Hematopoietic multipotent progenitor cell treated with erythropoietin and hydrocortisone succinate and interleukin-3 and kit ligand, for 6 days (in vitro differentiated cells): Measurements from ENCODE around the gene SSR1.
A peak's percentile ranks its signal among the peaks of the same experiment; 100 is the strongest.
"Not testable (repeated sequence)": the region's sequence is repeated elsewhere in the genome, so short reads cannot be mapped to it uniquely, and the experiment has no call there.

Experiments used
- DNase-seq: peaks from one replicate; pipeline ENCODE4 v3.0.0-alpha.2; 2015

SSR1 gene

DNA sequence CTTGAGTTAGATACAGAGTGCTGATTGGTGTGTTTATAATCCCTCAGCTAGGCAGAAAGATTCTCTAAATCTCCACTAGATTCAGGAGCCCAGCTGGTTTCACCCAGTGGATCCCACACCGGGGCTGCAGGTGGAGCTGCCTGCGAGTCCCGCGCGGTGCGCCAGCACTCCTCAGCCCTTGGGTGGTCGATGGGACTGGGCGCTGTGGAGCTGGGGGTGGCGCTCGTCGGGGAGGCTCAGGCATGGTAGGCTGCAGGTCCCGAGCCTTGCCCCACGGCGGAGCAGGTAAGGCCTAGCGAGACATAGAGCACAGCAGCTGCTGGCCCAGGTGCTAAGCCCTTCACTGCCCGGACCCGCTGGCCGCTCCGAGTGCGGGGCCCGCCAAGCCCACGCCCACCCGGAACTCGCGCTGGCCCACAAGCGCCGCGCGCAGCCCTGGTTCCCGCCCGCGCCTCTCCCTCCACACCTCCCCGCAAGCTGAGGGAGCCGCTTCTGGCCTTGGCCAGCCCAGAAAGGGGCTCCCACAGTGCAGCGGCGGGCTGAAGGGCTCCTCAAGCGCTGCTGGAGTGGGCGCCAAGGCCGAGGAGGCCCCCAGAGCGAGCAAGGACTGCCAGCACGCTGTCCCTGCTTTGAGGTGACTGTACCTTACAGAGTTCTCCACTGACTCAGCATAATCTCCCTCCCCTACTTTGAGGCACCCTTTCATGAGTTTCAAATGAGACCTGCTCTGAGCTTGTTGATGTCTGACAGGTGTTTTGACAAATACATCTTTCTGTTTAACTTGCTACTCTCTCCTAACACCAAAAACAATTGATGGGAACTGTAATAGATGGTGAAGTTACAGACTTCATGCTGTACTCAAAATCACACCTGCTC, 3.9 kb upstream of the SSR1 start:
- no peak for DNase-seq

- no peak for DNase-seq
Observed at GRCh38 chr6:7315948-7316365, 3.0 kb upstream of the SSR1 start.

GRCh38 chr6:7315087-7315947, 2.3 kb upstream of the SSR1 start:
- DNase-seq, result not testable (repeated sequence)

DNA sequence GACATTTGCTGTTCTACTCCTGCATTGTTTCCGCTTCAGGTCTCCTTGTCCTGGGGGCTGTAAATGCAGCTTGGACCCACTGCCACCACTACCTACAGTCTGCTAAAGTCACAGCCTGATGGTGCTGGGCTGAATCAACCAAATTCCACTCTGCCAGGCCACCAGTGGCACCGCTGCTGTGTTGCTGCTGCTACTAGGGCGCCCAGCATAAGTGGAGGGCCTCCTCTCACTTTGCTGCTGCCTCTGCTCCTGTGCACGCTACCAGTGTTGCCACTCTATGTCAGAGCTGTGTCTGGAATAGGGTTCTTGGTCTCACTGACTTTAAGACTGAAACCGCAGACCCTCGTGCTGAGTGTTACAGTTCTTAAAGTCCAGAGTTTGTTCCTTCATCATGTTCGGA, 1.4 kb upstream of the SSR1 start:
- DNase-seq, result no peak

- no peak for DNase-seq
Observed at GRCh38 chr6:7313505-7314165, 636 bp upstream of the SSR1 start.

DNA sequence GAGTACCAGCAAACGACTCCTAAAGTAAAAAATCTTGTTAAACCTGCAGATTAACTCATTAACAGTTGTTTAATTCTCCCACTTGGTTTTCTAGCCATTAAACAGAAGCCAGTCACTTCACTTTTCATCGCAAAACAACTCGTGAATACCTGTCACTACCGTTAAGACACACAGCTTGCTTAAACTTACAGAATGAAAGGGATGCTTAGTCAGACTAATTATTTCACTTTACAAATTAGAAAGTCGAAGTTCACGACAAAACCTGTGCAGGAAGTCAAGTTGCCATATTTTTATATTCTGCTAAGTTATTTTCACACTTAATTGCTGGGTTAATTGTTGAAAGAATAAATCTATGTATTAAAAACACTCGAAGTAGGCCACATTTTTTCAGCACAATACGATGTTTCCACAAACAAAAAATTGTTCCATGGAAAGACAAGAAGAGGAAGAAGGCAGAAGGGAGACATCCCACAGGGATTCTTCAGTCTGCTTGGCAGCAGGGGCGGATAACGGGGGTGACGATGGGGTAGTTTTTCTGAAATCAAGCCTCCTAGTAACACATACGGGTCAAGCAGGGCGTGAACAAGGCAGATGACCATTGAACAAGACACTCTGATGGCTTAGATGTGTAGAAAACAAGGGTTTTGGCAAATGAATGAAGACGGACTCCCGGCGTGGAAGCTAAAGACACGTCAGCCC, 933 bp downstream of the SSR1 start:
- peak; percentile 68 for DNase-seq

DNA sequence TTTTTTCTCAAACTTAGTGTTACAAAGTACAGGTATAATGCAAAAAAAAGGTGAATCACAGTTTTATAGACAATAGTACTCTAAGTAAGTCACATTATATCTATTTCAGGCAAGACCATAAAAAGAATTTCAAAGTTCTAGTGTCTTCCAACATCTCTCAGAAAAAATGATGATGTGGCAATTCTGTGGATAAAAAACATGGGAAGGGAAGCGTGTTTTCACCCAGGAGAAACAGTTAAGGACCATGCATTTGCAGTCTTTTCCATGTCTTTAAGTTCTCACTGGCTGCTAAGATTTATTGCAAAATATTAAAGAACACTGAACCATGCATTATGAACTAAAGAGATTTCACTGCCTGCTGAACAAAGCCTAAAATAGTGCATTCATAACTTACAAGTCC, 1.8 kb downstream of the SSR1 start:
- DNase-seq, result no peak

DNA sequence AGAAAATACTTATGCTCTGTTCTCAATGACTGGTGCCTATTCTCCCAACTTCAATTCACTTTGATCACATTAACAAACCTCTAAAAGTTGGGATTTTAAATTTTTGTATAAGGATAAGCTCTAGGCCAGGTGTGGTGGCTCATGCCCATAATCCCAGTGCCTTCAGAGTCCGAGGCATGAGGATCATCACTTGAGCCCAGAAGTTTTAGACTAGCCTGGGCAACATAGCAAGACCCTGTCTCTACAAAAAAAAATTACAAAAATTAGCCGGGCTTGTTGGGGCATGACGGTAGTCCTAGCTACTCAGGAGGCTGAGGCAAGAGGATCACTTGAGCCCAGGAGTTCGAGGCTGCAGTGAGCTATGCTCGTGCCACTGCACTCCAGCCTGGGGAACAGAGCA, 3.9 kb downstream of the SSR1 start:
- no peak for DNase-seq

DNA sequence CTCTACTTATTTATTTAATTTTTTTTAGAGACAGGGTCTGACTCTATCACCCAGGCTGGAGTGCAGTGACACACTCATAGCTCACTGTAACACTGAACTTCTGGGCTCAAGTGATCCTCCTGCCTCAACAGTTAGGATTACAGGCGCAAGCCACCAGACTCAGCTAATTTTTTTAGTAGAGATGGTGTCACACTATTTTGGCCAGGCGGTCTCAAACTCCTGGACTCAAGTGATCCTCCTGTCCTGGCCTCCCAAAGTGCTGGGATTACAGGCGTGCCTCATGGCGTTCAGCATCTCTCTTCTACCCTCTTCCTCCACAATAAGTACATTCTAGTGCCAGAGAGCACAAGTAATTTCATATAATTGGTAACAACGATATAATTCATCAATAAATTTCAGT, 5.5 kb downstream of the SSR1 start:
- no peak for DNase-seq

- no peak for DNase-seq
Observed at GRCh38 chr6:7304821-7305220, 8.2 kb downstream of the SSR1 start.

GRCh38 chr6:7301702-7302101, 11.3 kb downstream of the SSR1 start:
- no peak for DNase-seq

DNA sequence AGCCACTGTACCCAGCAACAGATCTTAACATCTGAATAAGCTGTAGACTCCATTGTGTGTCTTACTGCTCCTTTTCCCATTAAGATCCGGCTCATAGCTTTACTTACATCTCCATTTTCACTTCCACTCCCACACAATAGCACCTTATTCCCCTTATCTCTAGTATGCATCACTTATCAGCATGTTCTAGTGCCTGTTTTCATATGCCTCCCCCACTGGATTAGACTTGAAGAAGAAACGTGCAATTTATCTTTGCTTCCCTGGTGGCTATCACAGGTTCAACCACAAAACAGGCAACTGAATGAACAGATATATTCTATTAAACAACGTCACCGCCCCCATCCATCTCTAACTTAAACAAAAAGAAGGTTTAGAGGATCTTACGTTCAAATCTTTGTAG, 12.1 kb downstream of the SSR1 start:
- peak; percentile 52 for DNase-seq

- no peak for DNase-seq
Observed at GRCh38 chr6:7298113-7298512, 14.9 kb downstream of the SSR1 start.

DNA sequence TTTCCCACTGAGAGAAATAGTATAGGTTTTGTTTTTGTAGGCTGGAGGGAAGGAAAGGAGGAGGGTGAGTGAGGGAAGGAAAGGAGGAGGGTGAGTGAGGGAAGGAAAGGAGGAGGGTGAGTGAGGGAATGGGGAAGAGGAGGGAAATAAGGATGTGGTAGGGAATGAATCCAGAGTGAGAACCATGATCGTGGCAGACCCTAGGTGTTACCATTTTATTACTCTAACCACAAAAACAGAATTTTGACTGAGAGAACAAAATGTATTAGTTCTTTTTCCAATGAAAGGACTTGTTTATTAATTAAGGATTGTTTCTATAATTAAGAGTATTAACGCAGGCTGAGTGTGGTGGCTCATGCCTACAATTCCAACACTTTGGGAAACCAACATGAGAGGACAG, 16.4 kb downstream of the SSR1 start:
- DNase-seq, result no peak

- DNase-seq, result no peak
Observed at GRCh38 chr6:7295916-7296315, 17.1 kb downstream of the SSR1 start.

GRCh38 chr6:7292596-7293255, 20.3 kb downstream of the SSR1 start:
- DNase-seq, result no peak

GRCh38 chr6:7290079-7290478, 22.9 kb downstream of the SSR1 start:
- DNase-seq, result no peak

DNA sequence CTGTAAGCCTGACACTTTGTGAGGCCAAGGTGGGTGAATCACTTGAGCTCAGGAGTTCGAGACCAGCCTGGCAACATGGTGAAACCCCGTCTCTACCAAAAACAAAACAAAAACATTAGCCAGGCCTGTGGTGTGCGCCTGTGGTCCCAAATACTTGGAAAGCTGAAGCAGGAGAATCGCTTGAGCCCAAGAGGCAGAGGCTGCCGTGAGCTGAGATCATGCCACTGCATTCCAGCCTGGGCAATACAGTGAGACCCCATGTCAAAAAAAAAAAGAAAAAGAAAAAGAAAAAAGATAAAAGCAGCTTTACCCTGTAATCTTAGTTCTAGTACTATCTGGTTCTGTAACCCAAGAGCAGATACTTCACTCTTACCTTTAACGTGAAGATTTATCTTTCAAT, 27.6 kb downstream of the SSR1 start:
- DNase-seq, result no peak

- DNase-seq, result no peak
Observed at GRCh38 chr6:7283676-7284075, 29.3 kb downstream of the SSR1 start.

- DNase-seq, result no peak
Observed at GRCh38 chr6:7282097-7282906, 30.7 kb downstream of the SSR1 start.

- no peak for DNase-seq
Observed at GRCh38 chr6:7276199-7276524, 36.8 kb downstream of the SSR1 start.

- not testable (repeated sequence) for DNase-seq
Observed at GRCh38 chr6:7274525-7274924, 38.5 kb downstream of the SSR1 start.
